GM11168 (cell line): ENCODE measurements around the gene SOX18.

Experiments used
- in situ Hi-C: fragments of 300-500 bp; cut with MboI; formaldehyde crosslinking; loops from one replicate; pipeline ENCODE4 v1.12.0; 2022; ENCODE audit warnings: low sequenced_read_pairs; ENCODE audit not compliant: unreplicated experiment

SOX18 gene

GRCh38 chr20:64080813-64081623 is 31.6 kb upstream of the SOX18 start:
- in situ Hi-C loops = no loop called here

- in situ Hi-C loops = no loop called here
Measured at GRCh38 chr20:64080013-64080812, 30.8 kb upstream of the SOX18 start, which contains the start of gene OPRL1. OPRL1 (plus strand) TSS chr20:64080082; CDS start chr20:64092721, 12,639 bp downstream.

- in situ Hi-C loops = no loop called here
Measured at GRCh38 chr20:64079273-64080012, 30.0 kb upstream of the SOX18 start, which contains the start of gene RGS19. RGS19 (minus strand) TSS chr20:64079518; CDS start chr20:64076886, 2,632 bp downstream.

GRCh38 chr20:64078934-64079272 is 29.5 kb upstream of the SOX18 start:
- in situ Hi-C loops = no loop called here

- in situ Hi-C loops = no loop called here
Measured at GRCh38 chr20:64077876-64078551, 28.6 kb upstream of the SOX18 start.

GRCh38 chr20:64077541-64077875 is 28.1 kb upstream of the SOX18 start:
- in situ Hi-C loops = no loop called here

- in situ Hi-C loops = no loop called here
Measured at GRCh38 chr20:64077094-64077493, 27.7 kb upstream of the SOX18 start.

- in situ Hi-C loops = no loop called here
Measured at GRCh38 chr20:64076061-64076997, 26.9 kb upstream of the SOX18 start.

- in situ Hi-C loops = no loop called here
Measured at GRCh38 chr20:64075556-64075955, 26.1 kb upstream of the SOX18 start.

GRCh38 chr20:64074963-64075362 is 25.5 kb upstream of the SOX18 start:
- in situ Hi-C loops = no loop called here

- in situ Hi-C loops = no loop called here
Measured at GRCh38 chr20:64074184-64074789, 24.8 kb upstream of the SOX18 start.

GRCh38 chr20:64073476-64074183 is 24.2 kb upstream of the SOX18 start:
- in situ Hi-C loops = no loop called here

GRCh38 chr20:64072498-64073063 is 23.1 kb upstream of the SOX18 start:
- in situ Hi-C loops = no loop called here

GRCh38 chr20:64071341-64072332 is 22.2 kb upstream of the SOX18 start:
- in situ Hi-C loops = no loop called here

- in situ Hi-C loops = no loop called here
Measured at GRCh38 chr20:64070244-64070993, 21.0 kb upstream of the SOX18 start.
